NCI-H345 treated with DMSO at 0.1 percent for 48 hours (cell line): ENCODE measurements around the gene NOL8.

Source experiments
- DNase-seq: peaks from one replicate; lab custom pipeline; 2025; ENCODE audit not compliant: unreplicated experiment; lab: John Stamatoyannopoulos, UW

The NOL8 gene

DNA sequence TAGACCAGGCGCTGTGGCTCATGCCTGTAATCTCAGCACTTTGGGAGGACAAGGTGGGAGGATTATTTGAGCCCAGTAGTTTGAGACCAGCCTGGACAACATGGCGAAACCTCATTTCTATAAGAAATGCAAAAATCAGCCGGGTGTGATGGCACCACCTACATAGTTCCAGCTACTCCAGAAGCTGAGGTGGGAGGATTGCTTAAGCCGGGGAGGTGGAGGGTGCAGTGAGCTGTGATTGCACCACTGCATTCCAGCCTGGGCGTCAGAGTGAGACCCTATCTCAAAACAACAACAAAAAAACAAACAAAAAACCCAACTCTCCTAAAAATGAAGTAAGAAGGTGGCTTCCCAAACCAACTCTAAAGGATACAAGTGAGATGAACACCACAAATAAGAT lies 54.6 kb downstream of the NOL8 start:
- DNase-seq: no peak

DNA sequence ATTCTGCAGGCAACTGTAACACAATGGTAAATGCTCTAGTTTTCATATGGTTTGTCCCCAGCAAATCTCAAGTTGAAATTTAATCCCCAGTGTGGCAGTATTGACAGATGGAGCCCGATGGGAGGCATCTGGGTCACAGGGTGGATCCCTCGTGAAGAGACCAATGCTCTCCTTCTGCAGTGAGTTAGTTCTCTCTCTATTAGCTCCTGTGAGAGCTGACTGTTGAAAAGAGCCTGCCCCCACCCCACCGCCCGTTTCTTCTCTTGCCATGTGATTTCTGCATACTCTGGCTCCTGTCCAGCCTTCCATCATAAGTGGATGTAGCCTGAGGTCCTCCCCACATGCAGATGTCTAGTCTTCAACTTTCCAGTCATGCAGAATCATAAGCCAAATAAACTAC lies 58.7 kb downstream of the NOL8 start:
- DNase-seq: no peak

DNA sequence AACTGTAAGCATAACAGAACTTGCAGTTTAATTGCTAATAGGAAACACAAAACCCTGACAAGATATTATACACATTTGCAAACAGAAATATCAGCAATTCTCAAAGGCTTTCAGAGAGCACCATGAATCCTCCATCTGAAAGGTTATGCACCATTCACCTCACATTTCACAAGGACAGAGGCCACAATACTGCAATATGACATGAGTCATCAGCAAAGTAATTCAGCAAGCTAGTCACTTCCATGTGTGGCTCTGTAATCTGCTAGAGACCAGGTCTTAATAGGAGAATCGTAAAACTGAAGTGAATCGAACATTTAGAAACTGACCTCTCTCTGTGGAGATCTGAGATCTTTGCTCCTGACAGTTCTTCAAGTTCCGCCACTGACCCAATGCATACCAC lies 60.0 kb downstream of the NOL8 start:
- DNase-seq: no peak

DNA sequence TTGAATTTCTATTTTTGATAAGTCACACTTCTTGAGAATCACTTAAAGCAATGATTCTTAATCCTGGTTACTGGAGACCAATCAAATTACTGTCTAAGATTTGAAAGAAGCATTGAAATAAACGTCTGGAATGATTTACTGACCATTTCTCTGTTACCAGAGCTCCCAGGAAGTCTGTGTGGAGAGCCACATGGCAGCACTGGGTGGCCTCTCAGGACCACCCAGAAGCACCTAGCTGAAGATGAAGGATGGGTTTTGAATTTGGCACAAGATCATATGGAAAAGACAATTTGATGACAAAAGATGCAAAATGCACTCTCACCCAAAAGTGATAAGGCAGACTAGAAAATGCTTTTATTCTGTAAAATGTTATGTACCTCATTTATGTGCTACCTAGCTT lies 62.0 kb downstream of the NOL8 start:
- no peak for DNase-seq

DNA sequence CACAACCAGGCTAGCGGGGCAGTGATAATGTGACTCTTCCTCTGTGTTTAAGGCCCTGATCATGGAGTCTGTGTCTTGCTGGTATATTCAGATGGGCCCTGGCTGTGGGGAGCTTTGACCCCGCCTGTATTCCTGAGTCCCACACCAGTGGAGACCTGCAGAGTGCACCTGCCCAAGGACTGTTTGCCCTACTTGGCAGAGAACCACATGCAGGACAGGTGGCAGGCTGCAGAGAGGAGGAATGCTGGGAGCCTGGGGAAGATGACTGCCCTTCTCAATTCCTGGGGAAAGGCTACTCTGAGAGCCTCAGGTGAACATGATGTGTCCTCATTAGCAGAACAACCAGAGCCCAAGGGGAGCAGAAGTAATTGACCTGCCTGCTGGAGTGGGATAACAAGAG lies 67.8 kb downstream of the NOL8 start:
- DNase-seq: no peak

DNA sequence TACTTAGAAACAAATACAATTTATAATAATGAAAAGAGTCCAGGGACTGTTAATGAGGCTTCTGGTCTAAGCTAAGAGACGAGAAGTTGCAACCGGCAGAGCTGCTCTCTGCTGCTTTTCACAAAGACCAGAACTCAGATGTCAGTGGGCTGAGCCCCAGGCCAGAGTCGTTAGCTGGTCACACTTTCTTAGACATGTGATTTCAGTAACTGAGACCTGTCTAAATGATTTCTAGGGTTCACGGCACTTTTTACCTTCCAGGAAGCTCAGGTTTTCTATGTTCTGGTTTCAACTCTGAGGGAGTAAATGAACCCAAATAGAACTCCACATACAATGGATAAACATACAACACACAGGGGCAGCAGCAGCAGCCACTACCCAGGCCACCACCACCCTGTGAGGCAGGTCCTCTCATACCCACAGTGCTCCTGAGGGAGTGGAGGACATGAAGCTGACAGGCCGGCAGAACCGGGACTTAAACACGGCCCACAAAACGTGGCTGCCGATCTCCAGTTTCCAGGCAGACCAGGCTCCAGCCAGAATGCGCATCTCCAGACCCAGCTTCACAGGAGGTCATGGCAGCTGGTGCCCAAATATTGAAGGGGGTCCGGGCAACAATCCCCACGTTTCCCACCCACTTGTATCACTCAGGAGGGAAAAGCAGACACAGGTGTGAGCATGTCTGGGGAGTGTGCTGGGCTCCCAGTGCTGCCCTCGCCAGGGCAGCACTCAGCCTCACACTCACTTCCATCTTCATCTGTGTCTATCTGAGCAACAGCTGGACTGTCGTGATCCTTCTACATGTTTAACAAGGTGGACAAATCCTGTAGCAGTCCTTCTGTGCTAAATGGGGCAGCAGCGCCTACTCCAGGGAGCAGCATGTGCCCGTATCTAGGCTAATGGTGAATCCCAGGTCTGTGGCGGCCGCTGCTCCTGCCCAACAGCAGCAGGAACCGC lies 70.5 kb downstream of the NOL8 start:
- DNase-seq: no peak

DNA sequence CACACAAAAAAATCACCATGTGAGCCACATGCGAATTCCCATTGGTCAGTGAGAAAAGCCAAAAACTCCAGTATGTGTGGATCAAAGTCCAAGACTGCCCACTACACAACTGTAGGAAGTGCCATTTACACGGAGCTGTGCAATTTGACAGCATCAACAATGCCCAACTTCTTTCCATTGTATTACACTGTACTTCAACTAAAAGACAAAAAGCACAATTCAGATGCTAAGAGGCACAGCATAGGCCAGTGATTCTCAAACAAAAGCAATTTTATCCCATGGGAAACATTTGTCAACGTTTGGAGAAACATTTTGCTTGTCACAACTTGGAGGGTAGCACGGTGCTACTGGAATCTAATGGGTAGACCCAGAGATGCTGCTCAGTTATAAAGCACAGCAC lies 71.5 kb downstream of the NOL8 start:
- DNase-seq: no peak

DNA sequence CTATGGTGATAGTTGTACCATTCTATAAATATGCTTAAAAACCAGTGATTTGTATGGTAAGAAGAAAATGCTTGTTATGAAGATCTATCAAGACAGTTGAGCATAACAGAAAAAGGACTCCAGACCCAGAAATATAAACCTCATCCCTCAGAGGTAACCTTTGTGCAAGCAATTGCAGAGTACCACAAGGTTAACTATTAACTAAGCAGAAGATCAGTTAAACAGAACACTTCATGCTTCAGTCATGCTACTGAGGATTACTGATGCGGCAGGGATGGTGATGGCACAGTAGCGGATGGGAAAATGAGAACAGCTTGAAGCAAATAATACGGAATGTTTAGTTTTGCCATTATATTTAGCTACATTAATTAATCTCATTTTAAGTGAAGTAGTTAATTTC lies 77.2 kb downstream of the NOL8 start:
- DNase-seq: no peak
